Stimulated activated CD8-positive, alpha-beta memory T cell treated with anti-CD3 and anti-CD28 coated beads, Interleukin-2, amount 100 ng/mL, for 1 hour (primary cell): ENCODE measurements around the gene TJP3.

ENCODE experiments used
- DNase-seq, 2 donors: peaks; one replicate each; pipeline ENCODE4 v3.0.0-alpha.2; 2020; ENCODE audit warnings: low read depth in 2 of 2

The TJP3 gene

GRCh38 chr19:3671680-3672574 lies 36.3 kb upstream of the TJP3 start:
- DNase-seq = no peak

GRCh38 chr19:3672575-3672948 lies 35.6 kb upstream of the TJP3 start:
- no peak for DNase-seq

- no peak for DNase-seq
Observed at GRCh38 chr19:3672993-3673392, 35.2 kb upstream of the TJP3 start.

- DNase-seq = no peak
Observed at GRCh38 chr19:3673506-3674439, 34.4 kb upstream of the TJP3 start.

GRCh38 chr19:3674784-3675543 lies 33.2 kb upstream of the TJP3 start:
- DNase-seq = no peak

GRCh38 chr19:3678188-3678587 lies 30.0 kb upstream of the TJP3 start:
- no peak for DNase-seq

- no peak for DNase-seq
Observed at GRCh38 chr19:3679138-3679537, 29.0 kb upstream of the TJP3 start.

- no peak for DNase-seq
Observed at GRCh38 chr19:3679581-3679980, 28.6 kb upstream of the TJP3 start.

- DNase-seq = no peak
Observed at GRCh38 chr19:3680939-3681338, 27.2 kb upstream of the TJP3 start.

- DNase-seq = no peak
Observed at GRCh38 chr19:3682286-3682685, 25.9 kb upstream of the TJP3 start.

GRCh38 chr19:3682741-3683404 lies 25.3 kb upstream of the TJP3 start:
- no peak for DNase-seq

- no peak for DNase-seq
Observed at GRCh38 chr19:3683405-3684053, 24.7 kb upstream of the TJP3 start.

- DNase-seq = no peak
Observed at GRCh38 chr19:3684054-3684816, 23.9 kb upstream of the TJP3 start.

GRCh38 chr19:3684817-3685410 lies 23.3 kb upstream of the TJP3 start:
- no peak for DNase-seq

- DNase-seq = no peak
Observed at GRCh38 chr19:3687393-3687773, 20.8 kb upstream of the TJP3 start.

- DNase-seq = no peak
Observed at GRCh38 chr19:3687774-3688706, 20.1 kb upstream of the TJP3 start.

- DNase-seq = no peak
Observed at GRCh38 chr19:3690551-3691371, 17.4 kb upstream of the TJP3 start.

- no peak for DNase-seq
Observed at GRCh38 chr19:3691372-3691716, 16.8 kb upstream of the TJP3 start.
